Measurements from ENCODE around the gene PROSER2.

DNA sequence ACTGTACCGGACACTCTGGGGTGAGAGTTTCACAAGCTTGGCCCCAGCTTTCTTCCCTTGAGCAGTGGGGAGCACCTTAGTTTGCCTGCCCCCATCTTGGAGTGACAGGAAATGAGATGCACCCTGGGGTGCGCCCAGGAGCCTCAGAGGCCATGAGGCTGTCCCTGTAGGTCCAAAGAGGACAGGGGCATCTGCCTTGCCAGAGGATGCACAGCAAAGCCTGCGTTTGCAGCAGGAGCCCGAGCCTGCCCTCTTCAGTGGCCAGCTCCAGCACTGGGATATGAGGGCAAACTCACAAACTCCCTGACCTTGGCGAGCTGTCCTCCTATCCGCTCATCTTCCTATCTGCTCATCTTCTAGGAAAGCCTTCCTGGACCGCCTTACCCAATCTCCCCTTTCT, 79.5 kb downstream of the PROSER2 start:
- TF ChIP-seq, protein P1, sequence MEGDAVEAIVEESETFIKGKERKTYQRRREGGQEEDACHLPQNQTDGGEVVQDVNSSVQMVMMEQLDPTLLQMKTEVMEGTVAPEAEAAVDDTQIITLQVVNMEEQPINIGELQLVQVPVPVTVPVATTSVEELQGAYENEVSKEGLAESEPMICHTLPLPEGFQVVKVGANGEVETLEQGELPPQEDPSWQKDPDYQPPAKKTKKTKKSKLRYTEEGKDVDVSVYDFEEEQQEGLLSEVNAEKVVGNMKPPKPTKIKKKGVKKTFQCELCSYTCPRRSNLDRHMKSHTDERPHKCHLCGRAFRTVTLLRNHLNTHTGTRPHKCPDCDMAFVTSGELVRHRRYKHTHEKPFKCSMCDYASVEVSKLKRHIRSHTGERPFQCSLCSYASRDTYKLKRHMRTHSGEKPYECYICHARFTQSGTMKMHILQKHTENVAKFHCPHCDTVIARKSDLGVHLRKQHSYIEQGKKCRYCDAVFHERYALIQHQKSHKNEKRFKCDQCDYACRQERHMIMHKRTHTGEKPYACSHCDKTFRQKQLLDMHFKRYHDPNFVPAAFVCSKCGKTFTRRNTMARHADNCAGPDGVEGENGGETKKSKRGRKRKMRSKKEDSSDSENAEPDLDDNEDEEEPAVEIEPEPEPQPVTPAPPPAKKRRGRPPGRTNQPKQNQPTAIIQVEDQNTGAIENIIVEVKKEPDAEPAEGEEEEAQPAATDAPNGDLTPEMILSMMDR (optimal IDR thresholded peaks at IDR 0.05 in 1 of 3, IDR thresholded peaks at IDR 0.05 in 1 of 3, conservative IDR thresholded peaks at IDR 0.05 in 1 of 3; ENCODE audit: extremely low read depth in 1 of 3, insufficient read depth in 2 of 3, low read length in 3 of 3): no peak
- TF ChIP-seq EZH2 (IDR thresholded peaks at IDR 0.05; ENCODE audit: low read length): no peak
